ENCODE measurements around the gene ZC3H7B. TPM values are rescaled to one million over a fixed set of nuclear protein-coding genes. Genes with fewer than 3 reads are reported as not detected.

The ZC3H7B gene
- total RNA-seq, 2 experiments from 2014 or later, result 29.5 to 32.7 TPM

GRCh38 chr22:41407433-41407832 is 106.1 kb downstream of the ZC3H7B start:
- Histone ChIP-seq H3K4me3 (ENCODE audit: low read length) (no peak overlapping the region), H3K27ac (ENCODE audit: low read depth in 1 of 2, low read length in 2 of 2) (no peak overlapping the region), H3K27me3 (ENCODE audit: control insufficient read depth in 1 of 2, insufficient read depth in 2 of 2, low read length in 2 of 2) (no peaks in the 10 kb centered on the region), H3K4me1 (ENCODE audit: insufficient read depth, low read length) (peaks cover 26% of the 10 kb centered on the region), H3K36me3 (ENCODE audit: insufficient read depth, low read length) (no peaks in the 10 kb centered on the region), H3K9me3 (ENCODE audit: control insufficient read depth in 1 of 2, insufficient read depth in 1 of 2, low read length in 2 of 2) (no peaks in the 10 kb centered on the region)
- DNase-seq, result no peak
- ATAC-seq (ENCODE audit: poor library complexity), result no peak
- Mint-ChIP-seq H3K4me3 (no peak overlapping the region), H3K9me3 (no peaks in the 10 kb centered on the region), H3K4me1 (ENCODE audit: low read depth) (peaks cover 20% of the 10 kb centered on the region), H3K36me3 (ENCODE audit: low read depth) (no peaks in the 10 kb centered on the region), H3K27ac (no peak overlapping the region), H3K27me3 (no peaks in the 10 kb centered on the region)
- ChIA-PET POLR2A (interaction anchor here (0.7 kb wide), 1 partner anchor 111 kb away, joined by 3 read pairs; no protein-coding TSS in a partner anchor), CTCF (interaction anchor here (1.7 kb wide), 1 partner anchor 119 kb away, joined by 9 read pairs; no protein-coding TSS in a partner anchor)
- TF ChIP-seq, protein P1, sequence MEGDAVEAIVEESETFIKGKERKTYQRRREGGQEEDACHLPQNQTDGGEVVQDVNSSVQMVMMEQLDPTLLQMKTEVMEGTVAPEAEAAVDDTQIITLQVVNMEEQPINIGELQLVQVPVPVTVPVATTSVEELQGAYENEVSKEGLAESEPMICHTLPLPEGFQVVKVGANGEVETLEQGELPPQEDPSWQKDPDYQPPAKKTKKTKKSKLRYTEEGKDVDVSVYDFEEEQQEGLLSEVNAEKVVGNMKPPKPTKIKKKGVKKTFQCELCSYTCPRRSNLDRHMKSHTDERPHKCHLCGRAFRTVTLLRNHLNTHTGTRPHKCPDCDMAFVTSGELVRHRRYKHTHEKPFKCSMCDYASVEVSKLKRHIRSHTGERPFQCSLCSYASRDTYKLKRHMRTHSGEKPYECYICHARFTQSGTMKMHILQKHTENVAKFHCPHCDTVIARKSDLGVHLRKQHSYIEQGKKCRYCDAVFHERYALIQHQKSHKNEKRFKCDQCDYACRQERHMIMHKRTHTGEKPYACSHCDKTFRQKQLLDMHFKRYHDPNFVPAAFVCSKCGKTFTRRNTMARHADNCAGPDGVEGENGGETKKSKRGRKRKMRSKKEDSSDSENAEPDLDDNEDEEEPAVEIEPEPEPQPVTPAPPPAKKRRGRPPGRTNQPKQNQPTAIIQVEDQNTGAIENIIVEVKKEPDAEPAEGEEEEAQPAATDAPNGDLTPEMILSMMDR (IDR thresholded peaks at IDR 0.05), result no peak
- intact Hi-C loops (cut with DNase I, micrococcal nuclease), result no loop called here

DNA sequence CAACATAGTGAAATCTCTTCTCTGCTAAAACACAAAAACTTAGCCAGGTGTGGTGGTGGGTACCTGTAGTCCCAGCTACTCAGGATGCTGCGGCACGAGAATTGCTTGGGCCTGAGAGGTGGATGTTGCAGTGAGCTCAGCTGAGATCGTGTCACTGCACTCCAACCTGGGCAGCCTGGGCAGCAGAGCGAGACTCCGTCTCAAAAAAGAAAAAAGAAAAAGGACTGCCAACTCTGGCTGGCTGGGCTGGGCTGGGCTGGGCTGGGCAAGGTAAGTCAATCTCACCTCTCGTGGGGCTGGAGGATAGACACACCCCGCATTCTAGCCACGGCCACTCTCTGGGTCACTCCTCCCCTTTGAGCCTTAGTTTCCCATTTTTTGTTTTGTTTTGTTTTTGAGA is 107.3 kb downstream of the ZC3H7B start:
- Histone ChIP-seq H3K4me1 (ENCODE audit: insufficient read depth, low read length) (peaks cover 32% of the 10 kb centered on the region), H3K9me3 (ENCODE audit: control insufficient read depth in 1 of 2, insufficient read depth in 1 of 2, low read length in 2 of 2) (no peaks in the 10 kb centered on the region), H3K36me3 (ENCODE audit: insufficient read depth, low read length) (no peaks in the 10 kb centered on the region), H3K27ac (ENCODE audit: low read depth in 1 of 2, low read length in 2 of 2) (no peak overlapping the region), H3K4me3 (ENCODE audit: low read length) (no peak overlapping the region), H3K27me3 (ENCODE audit: control insufficient read depth in 1 of 2, insufficient read depth in 2 of 2, low read length in 2 of 2) (no peaks in the 10 kb centered on the region)
- ATAC-seq (ENCODE audit: poor library complexity) (no peak), DNase-seq (no peak)
- TF ChIP-seq, protein P1 (IDR thresholded peaks at IDR 0.05), result no peak
- Mint-ChIP-seq H3K4me3 (no peak overlapping the region), H3K4me1 (ENCODE audit: low read depth) (peaks cover 20% of the 10 kb centered on the region), H3K9me3 (no peaks in the 10 kb centered on the region), H3K36me3 (ENCODE audit: low read depth) (peaks cover 5% of the 10 kb centered on the region), H3K27ac (no peak overlapping the region), H3K27me3 (no peaks in the 10 kb centered on the region)
- CTCF ChIA-PET, result interaction anchor here (0.9 to 1.7 kb wide), 2 partner anchors 110 to 118 kb away, joined by 3 to 9 read pairs; no protein-coding TSS in a partner anchor
- intact Hi-C loops (cut with DNase I, micrococcal nuclease), result no loop called here
- POLR2A ChIA-PET, result no interaction called here

Small RNA genes lying within 50 kb of the gene (microRNA-seq; reads per million reads assigned to microRNA genes)
- gene MIR6889 (ENCODE audit: borderline microRNAs expressed, borderline replicate concordance), result not detected

Other genes starting within 250 kb of the ZC3H7B start
- 100 to 1,000 TPM; 126 to 134 TPM for gene EP300, start 208.9 kb upstream of the ZC3H7B start, total RNA-seq
- 10 to 100 TPM; 16.4 to 17.5 TPM for gene L3MBTL2, start 96.2 kb upstream of the ZC3H7B start, total RNA-seq
- gene CHADL, start 60.6 kb upstream of the ZC3H7B start, total RNA-seq, result 1 to 10 TPM; 1.7 to 1.8 TPM
- gene RANGAP1, start 15.3 kb upstream of the ZC3H7B start, total RNA-seq, result 100 to 1,000 TPM; 163 to 172 TPM
- gene TEF, start 80.4 kb downstream of the ZC3H7B start, total RNA-seq, result 1 to 10 TPM; 2.4 to 2.6 TPM
- 10 to 100 TPM; 21.0 to 26.7 TPM for gene TOB2, start 145.3 kb downstream of the ZC3H7B start, total RNA-seq
- 10 to 100 TPM; 41.3 to 44.2 TPM for gene PHF5A, start 167.2 kb downstream of the ZC3H7B start, total RNA-seq
- 10 to 100 TPM; 69.5 to 71.9 TPM for gene ACO2, start 167.6 kb downstream of the ZC3H7B start, total RNA-seq
- gene POLR3H, start 242.9 kb downstream of the ZC3H7B start, total RNA-seq, result 10 to 100 TPM; 13.4 to 17.3 TPM

Measured in CD4-positive, alpha-beta T cell (primary cell).